Measurements from ENCODE around the gene FAM227B.

Gene FAM227B

GRCh38 chr15:49428409-49429095 lies 192.1 kb downstream of the FAM227B start:
- H3K27me3 ChIP-seq (ENCODE audit: insufficient read depth, poor library complexity, severe bottlenecking), result no peaks in the 10 kb centered on the region
- no peaks in the 10 kb centered on the region for H3K36me3 ChIP-seq (ENCODE audit: low read depth)
- no peak for ATAC-seq (ENCODE audit: low read depth)
- no peak overlapping the region for H3K27ac ChIP-seq (ENCODE audit: poor library complexity, severe bottlenecking)
- TF ChIP-seq CTCF (IDR thresholded peaks at IDR 0.05; ENCODE audit: poor library complexity, severe bottlenecking), result no peak
- no peaks in the 10 kb centered on the region for H3K4me1 ChIP-seq (ENCODE audit: insufficient read depth, poor library complexity, severe bottlenecking)
- no peak for DNase-seq (ENCODE audit: low spot score)
- no peaks in the 10 kb centered on the region for H3K9me3 ChIP-seq (ENCODE audit: severe bottlenecking)
- H3K4me3 ChIP-seq (ENCODE audit: severe bottlenecking), result no peak overlapping the region

GRCh38 chr15:49427372-49427771 lies 193.2 kb downstream of the FAM227B start:
- Histone ChIP-seq H3K36me3 (ENCODE audit: low read depth) (no peaks in the 10 kb centered on the region), H3K9me3 (ENCODE audit: severe bottlenecking) (no peaks in the 10 kb centered on the region), H3K4me1 (ENCODE audit: insufficient read depth, poor library complexity, severe bottlenecking) (no peaks in the 10 kb centered on the region), H3K4me3 (ENCODE audit: severe bottlenecking) (no peak overlapping the region), H3K27ac (ENCODE audit: poor library complexity, severe bottlenecking) (no peak overlapping the region), H3K27me3 (ENCODE audit: insufficient read depth, poor library complexity, severe bottlenecking) (no peaks in the 10 kb centered on the region)
- no peak for DNase-seq (ENCODE audit: low spot score)
- TF ChIP-seq CTCF (IDR thresholded peaks at IDR 0.05; ENCODE audit: poor library complexity, severe bottlenecking), result no peak
- no peak for ATAC-seq (ENCODE audit: low read depth)

- ATAC-seq (ENCODE audit: low read depth) (no peak), DNase-seq (ENCODE audit: low spot score) (no peak)
- H3K4me3 ChIP-seq (ENCODE audit: severe bottlenecking), result no peak overlapping the region
- no peaks in the 10 kb centered on the region for H3K27me3 ChIP-seq (ENCODE audit: insufficient read depth, poor library complexity, severe bottlenecking)
- H3K27ac ChIP-seq (ENCODE audit: poor library complexity, severe bottlenecking), result no peak overlapping the region
- no peaks in the 10 kb centered on the region for H3K4me1 ChIP-seq (ENCODE audit: insufficient read depth, poor library complexity, severe bottlenecking)
- no peaks in the 10 kb centered on the region for H3K9me3 ChIP-seq (ENCODE audit: severe bottlenecking)
- TF ChIP-seq CTCF (IDR thresholded peaks at IDR 0.05; ENCODE audit: poor library complexity, severe bottlenecking), result no peak
- H3K36me3 ChIP-seq (ENCODE audit: low read depth), result no peaks in the 10 kb centered on the region
These were observed 195.7 kb downstream of the FAM227B start for GRCh38 chr15:49424954-49425353.

- no peak for DNase-seq (ENCODE audit: low spot score)
- ATAC-seq (ENCODE audit: low read depth), result no peak
- H3K27ac ChIP-seq (ENCODE audit: poor library complexity, severe bottlenecking), result no peak overlapping the region
- no peaks in the 10 kb centered on the region for H3K9me3 ChIP-seq (ENCODE audit: severe bottlenecking)
- H3K4me3 ChIP-seq (ENCODE audit: severe bottlenecking), result no peak overlapping the region
- H3K27me3 ChIP-seq (ENCODE audit: insufficient read depth, poor library complexity, severe bottlenecking), result no peaks in the 10 kb centered on the region
- H3K4me1 ChIP-seq (ENCODE audit: insufficient read depth, poor library complexity, severe bottlenecking), result no peaks in the 10 kb centered on the region
- TF ChIP-seq CTCF (IDR thresholded peaks at IDR 0.05; ENCODE audit: poor library complexity, severe bottlenecking), result no peak
- no peaks in the 10 kb centered on the region for H3K36me3 ChIP-seq (ENCODE audit: low read depth)
These were observed 196.6 kb downstream of the FAM227B start for GRCh38 chr15:49423901-49424550.

GRCh38 chr15:49423021-49423420 lies 197.6 kb downstream of the FAM227B start, which contains the start of gene FGF7:
FGF7 (plus strand) TSS chr15:49423242; CDS start chr15:49424298, 1,056 bp downstream.
- DNase-seq (ENCODE audit: low spot score), result no peak
- TF ChIP-seq CTCF (IDR thresholded peaks at IDR 0.05; ENCODE audit: poor library complexity, severe bottlenecking), result no peak
- Histone ChIP-seq H3K4me3 (ENCODE audit: severe bottlenecking) (no peak within 1 kb of the TSS), H3K9me3 (ENCODE audit: severe bottlenecking) (no peaks in the 10 kb centered on the region), H3K36me3 (ENCODE audit: low read depth) (no peaks in the 10 kb centered on the region), H3K4me1 (ENCODE audit: insufficient read depth, poor library complexity, severe bottlenecking) (no peaks in the 10 kb centered on the region), H3K27ac (ENCODE audit: poor library complexity, severe bottlenecking) (no peak within 1 kb of the TSS), H3K27me3 (ENCODE audit: insufficient read depth, poor library complexity, severe bottlenecking) (no peaks in the 10 kb centered on the region)
- ATAC-seq (ENCODE audit: low read depth), result peak; percentile 59; the same call in 2 of the 3 replicates

Measured in RWPE2 (cell line).